SK-N-SH treated with all-trans-retinoic acid at 6 μM for 48 hours (cell line): ENCODE measurements around the gene SEMA4A.

Source experiments
- ATAC-seq: fragments of 200-7000 bp; cut with Tn5 transposase; 3 replicates; pipeline ENCODE4 v1.9.1; 2020; ENCODE audit warnings: mild to moderate bottlenecking, moderate library complexity
- ARNTL ChIP-seq: fragments of 450-650 bp; formaldehyde crosslinking; IDR thresholded peaks from 2 replicates; pipeline ENCODE4 v1.5.0; 2020; ENCODE audit warnings: low read depth, mild to moderate bottlenecking, moderate library complexity, borderline replicate concordance
- BACH2 ChIP-seq: fragments of 250-450 bp; sonication (Bioruptor Pico); IDR thresholded peaks from 2 replicates; pipeline ENCODE4 v1.9.0; 2021; ENCODE audit warnings: mild to moderate bottlenecking, borderline replicate concordance
- CREB5 ChIP-seq: fragments of 250-450 bp; sonication (Bioruptor Pico); IDR thresholded peaks from 2 replicates; pipeline ENCODE4 v1.5.1; 2020; ENCODE audit warnings: low read depth, mild to moderate bottlenecking, moderate library complexity
- CSDC2 ChIP-seq: fragments of 250-450 bp; sonication (Bioruptor Pico); IDR thresholded peaks from 2 replicates; pipeline ENCODE4 v1.5.0; 2020; ENCODE audit warnings: mild to moderate bottlenecking, moderate library complexity
- CSRNP3 ChIP-seq: fragments of 250-450 bp; sonication (Bioruptor Pico); IDR thresholded peaks from 2 replicates; pipeline ENCODE4 v1.5.1; 2021; ENCODE audit warnings: mild to moderate bottlenecking, moderate library complexity
- ESRRG ChIP-seq: fragments of 250-450 bp; sonication (Bioruptor Pico); IDR thresholded peaks from 2 replicates; pipeline ENCODE4 v1.6.1; 2021; ENCODE audit warnings: mild to moderate bottlenecking
- GLIS3 ChIP-seq: fragments of 250-450 bp; sonication (Bioruptor Pico); IDR thresholded peaks from 2 replicates; pipeline ENCODE4 v1.5.0; 2020; ENCODE audit warnings: mild to moderate bottlenecking, moderate library complexity
- ISL1 ChIP-seq: fragments of 250-450 bp; sonication (Bioruptor Pico); IDR thresholded peaks from 2 replicates; pipeline ENCODE4 v2.1.2; 2022; ENCODE audit warnings: mild to moderate bottlenecking, moderate library complexity
- OSR1 ChIP-seq: fragments of 250-450 bp; sonication (Bioruptor Pico); IDR thresholded peaks from 2 replicates; pipeline ENCODE4 v1.8.0; 2022; ENCODE audit warnings: moderate library complexity, mild to moderate bottlenecking, inconsistent platforms
- PATZ1 ChIP-seq: fragments of 250-450 bp; sonication (Bioruptor Pico); IDR thresholded peaks from 2 replicates; pipeline ENCODE4 v1.8.0; 2020; ENCODE audit warnings: mild to moderate bottlenecking, moderate library complexity, borderline replicate concordance
- POU6F1 ChIP-seq: fragments of 250-450 bp; sonication (Bioruptor Pico); IDR thresholded peaks from 2 replicates; pipeline ENCODE4 v1.8.0; 2021; ENCODE audit warnings: low read depth, mild to moderate bottlenecking, moderate library complexity, borderline replicate concordance
- PPARA ChIP-seq: fragments of 250-450 bp; sonication (Bioruptor Pico); IDR thresholded peaks from 2 replicates; pipeline ENCODE4 v1.5.0; 2020; ENCODE audit warnings: mild to moderate bottlenecking, borderline replicate concordance
- TOX ChIP-seq: fragments of 250-450 bp; sonication (Bioruptor Pico); IDR thresholded peaks from 2 replicates; pipeline ENCODE4 v1.8.0; 2021; ENCODE audit warnings: mild to moderate bottlenecking, moderate library complexity, borderline replicate concordance
- ZC3H10 ChIP-seq: fragments of 250-450 bp; sonication (Bioruptor Pico); IDR thresholded peaks from 2 replicates; pipeline ENCODE4 v1.5.1; 2021; ENCODE audit warnings: mild to moderate bottlenecking, moderate library complexity
- ZFP3 ChIP-seq: fragments of 250-450 bp; sonication (Bioruptor Pico); IDR thresholded peaks from 2 replicates; pipeline ENCODE4 v1.5.0; 2020; ENCODE audit warnings: mild to moderate bottlenecking, moderate library complexity
- ZNF565 ChIP-seq: fragments of 450-650 bp; formaldehyde crosslinking; conservative IDR thresholded peaks from 2 replicates; pipeline ENCODE4 v1.5.0; 2020; ENCODE audit warnings: low read depth, mild to moderate bottlenecking, moderate library complexity
- ZNF70 ChIP-seq: fragments of 450-650 bp; formaldehyde crosslinking; IDR thresholded peaks from 2 replicates; pipeline ENCODE4 v1.5.0; 2020; ENCODE audit warnings: mild to moderate bottlenecking, moderate library complexity
- ZNF8 ChIP-seq: fragments of 450-650 bp; formaldehyde crosslinking; IDR thresholded peaks from 2 replicates; pipeline ENCODE4 v1.5.0; 2020; ENCODE audit warnings: mild to moderate bottlenecking, moderate library complexity

The SEMA4A gene

GRCh38 chr1:156110252-156110651 lies 43.1 kb upstream of the SEMA4A start:
- no peak for ATAC-seq
- TF ChIP-seq ESRRG (CRISPR knock-in tag), result no peak
- TF ChIP-seq CSDC2 (CRISPR knock-in tag), result no peak
- TF ChIP-seq ZNF565, result no peak
- no peak for TF ChIP-seq CSRNP3 (CRISPR knock-in tag)
- no peak for TF ChIP-seq PPARA
- no peak for TF ChIP-seq OSR1 (CRISPR knock-in tag)

- TF ChIP-seq ARNTL (CRISPR knock-in tag) (no peak), ZNF8 (CRISPR knock-in tag) (no peak), ZC3H10 (CRISPR knock-in tag) (no peak), CSRNP3 (CRISPR knock-in tag) (no peak), PPARA (no peak), ISL1 (CRISPR knock-in tag) (no peak)
- TF ChIP-seq, all 23 proteins: peak for 0
- no peak for ATAC-seq
These were observed 41.9 kb upstream of the SEMA4A start for GRCh38 chr1:156111355-156111962.

GRCh38 chr1:156112276-156113137 lies 40.9 kb upstream of the SEMA4A start:
- no peak for ATAC-seq

GRCh38 chr1:156113282-156113950 lies 40.0 kb upstream of the SEMA4A start:
- no peak for TF ChIP-seq CREB5 (CRISPR knock-in tag)
- no peak for TF ChIP-seq ZNF565
- no peak for TF ChIP-seq ZNF70 (CRISPR knock-in tag)
- no peak for TF ChIP-seq GLIS3
- TF ChIP-seq TOX (CRISPR knock-in tag), result no peak
- TF ChIP-seq POU6F1 (CRISPR knock-in tag), result no peak
- TF ChIP-seq PPARA, result no peak
- ATAC-seq, result peak; percentile 24

More at GRCh38 chr1:156112276-156113137, 40.9 kb upstream of the SEMA4A start:
- 0 out of 2 replicates have a peak, but pooled peaks have one; percentile 14 for TF ChIP-seq ZC3H10 (CRISPR knock-in tag)
- TF ChIP-seq OSR1 (CRISPR knock-in tag), result no peak

GRCh38 chr1:156114101-156114918 lies 39.1 kb upstream of the SEMA4A start, which contains the start of gene LMNA:
Gene LMNA (plus strand): TSS chr1:156114711. CDS start chr1:156114919, 208 bp downstream.
- ATAC-seq, result peak; percentile 73

More at GRCh38 chr1:156114101-156114918, 39.1 kb upstream of the SEMA4A start, which contains the start of gene LMNA:
- TF ChIP-seq PPARA (no peak), BACH2 (CRISPR knock-in tag) (no peak), TOX (CRISPR knock-in tag) (peak; percentile 63; the same call in 1 of the 2 replicates), PATZ1 (CRISPR knock-in tag) (peak; percentile 1), ZNF70 (CRISPR knock-in tag) (no peak), POU6F1 (CRISPR knock-in tag) (peak; percentile 62; the same call in 1 of the 2 replicates), ZC3H10 (CRISPR knock-in tag) (peak; percentile 56; the same call in 1 of the 2 replicates), ZFP3 (0 out of 2 replicates have a peak, but pooled peaks have one; percentile 56)
